HG03558 (cell line): ENCODE data around the gene OR4D1.

Experiments
- ATAC-seq: cut with Tn5 transposase; IDR thresholded peaks from one replicate; pipeline ENCODE4 v1.9.1; 2021; ENCODE audit warnings: moderate number of reproducible peaks; ENCODE audit not compliant: unreplicated experiment; ENCODE audit errors: extremely low read depth

Gene OR4D1

DNA sequence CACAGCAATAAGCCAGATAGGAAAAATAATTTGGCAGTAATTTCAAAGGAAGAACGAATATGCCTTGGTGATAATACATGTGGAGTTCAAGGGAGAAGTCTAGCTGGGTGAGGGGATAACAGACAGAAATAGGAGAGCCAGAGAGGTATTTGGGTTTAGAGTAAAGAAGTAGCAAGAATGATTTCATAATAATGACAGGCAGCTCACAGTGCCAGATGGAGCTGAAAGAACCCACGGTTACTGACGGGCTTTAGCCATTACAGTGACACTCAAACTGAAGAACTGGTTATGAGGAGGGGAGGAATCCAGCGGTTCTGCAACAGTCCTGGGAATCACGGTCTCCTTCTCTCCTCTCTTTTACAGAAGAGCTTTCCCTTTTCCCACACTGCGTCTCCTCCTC is 2.2 kb downstream of the OR4D1 start:
- ATAC-seq = no peak

DNA sequence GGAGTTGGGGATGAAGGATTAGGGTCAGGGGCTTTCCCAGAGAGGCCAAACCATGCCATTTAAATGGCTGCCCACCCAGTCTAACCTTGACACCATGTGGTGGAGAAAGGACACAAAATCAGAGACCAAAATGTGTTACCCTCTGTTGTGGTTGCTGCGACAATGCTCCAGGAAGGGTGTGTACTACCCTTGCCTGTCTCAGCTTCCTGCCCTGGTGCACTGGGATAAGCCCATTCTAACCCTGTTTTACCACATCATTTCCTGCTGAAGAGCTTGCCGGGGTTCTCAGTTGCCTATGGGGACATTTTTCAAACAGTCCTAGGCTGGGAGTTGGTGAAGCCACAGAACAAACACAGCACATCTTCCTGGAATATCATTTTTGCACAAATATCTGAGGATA is 4.9 kb downstream of the OR4D1 start:
- ATAC-seq = no peak

DNA sequence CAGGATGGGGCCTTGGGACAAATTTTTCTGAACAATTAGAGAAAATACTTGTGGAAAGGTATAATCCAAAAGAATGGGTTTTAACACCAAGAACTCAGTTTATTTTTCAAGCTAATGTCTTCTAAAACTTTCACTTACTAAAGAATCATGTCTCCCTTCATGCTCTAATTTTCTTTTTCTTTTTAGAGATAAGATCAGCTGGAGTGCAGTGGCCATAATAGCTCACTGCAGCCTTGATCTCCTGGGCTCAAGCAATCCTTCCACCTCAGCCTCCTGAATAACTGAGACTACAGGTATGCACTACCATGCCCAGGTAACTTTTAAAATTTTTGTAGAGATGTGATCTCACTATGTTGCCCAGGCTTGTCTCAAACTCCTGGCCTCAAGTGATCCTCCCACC is 5.5 kb downstream of the OR4D1 start:
- ATAC-seq = no peak

DNA sequence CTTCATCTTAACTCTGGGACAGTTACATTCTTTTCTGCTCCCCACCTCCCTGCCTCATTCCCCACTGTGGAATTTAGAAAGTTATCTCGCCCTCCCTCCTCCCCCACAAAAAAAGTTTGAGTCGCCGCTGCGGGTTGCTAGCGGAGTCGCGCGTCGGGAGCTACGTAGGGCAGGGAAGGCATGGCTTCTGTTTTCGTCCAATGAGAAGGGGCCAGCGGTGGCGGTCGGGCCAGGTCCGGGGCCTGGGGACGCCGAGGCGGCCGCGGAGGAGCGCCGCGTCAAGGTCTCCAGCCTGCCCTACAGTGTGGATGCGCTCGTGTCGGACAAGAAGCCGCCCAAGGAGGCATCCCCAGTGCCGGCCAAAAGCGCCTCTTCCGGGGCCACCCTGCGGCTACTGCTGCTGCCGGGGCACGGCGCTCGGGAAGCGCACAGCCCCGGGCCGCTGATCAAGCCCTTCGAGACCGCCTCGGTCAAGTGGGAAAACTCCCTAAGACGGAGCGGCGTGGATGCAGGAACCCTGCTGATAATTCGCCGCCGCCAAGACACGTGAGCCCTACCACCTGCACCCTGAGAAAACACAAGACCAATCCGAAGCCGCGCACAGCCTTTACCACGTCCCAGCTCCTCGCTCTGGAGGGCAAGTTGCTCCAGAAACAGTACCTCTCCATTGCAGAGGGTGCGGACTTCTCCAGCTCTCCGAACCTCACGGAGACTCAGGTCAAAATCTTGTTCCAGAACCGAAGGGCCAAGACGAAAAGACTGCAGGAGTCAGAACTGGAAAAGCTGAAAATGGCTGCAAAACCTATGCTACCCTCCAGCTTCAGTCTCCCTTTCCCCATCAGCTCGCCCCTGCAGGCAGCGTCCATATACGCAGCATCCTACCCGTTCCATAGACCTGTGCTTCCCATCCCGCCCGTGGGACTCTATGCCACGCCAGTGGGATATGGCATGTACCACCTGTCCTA is 8.9 kb downstream of the OR4D1 start:
- no peak for ATAC-seq

DNA sequence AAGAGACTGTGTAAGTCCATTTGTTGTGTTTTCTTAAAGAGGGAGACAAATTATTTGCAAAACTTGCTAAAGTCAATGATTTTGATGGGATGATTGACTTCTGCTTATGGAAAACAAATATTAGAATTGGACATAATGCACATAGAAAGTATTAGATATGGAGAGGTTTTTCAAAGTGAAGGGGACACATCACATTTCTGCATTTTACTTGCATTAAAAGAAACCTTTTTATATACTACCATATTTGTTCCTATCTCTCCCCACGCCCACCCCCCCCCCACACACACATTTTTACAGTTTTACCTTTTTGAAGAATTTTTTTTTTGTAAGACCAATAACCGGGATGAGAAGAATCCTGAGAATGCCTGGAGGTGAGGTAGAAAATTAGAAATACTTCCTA is 10.0 kb downstream of the OR4D1 start:
- ATAC-seq = no peak

DNA sequence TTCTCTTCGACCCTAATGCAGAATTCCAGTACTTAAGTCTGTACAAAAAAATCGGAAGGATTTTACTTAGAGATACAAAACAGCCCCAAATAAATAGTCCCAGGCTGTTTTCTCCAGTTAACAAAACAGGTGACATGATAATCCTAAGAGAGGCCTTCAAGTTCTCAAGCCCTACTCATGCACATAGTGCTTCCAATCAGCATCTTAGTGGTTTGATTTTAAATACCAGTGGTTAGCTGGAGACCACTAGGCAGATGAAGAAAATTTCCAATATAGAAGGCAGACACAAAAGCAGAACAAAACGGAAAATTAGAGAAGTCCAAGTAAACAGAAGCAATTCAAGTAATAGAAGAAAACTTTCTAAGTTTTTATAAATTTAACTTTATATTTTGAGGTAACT is 13.4 kb downstream of the OR4D1 start:
- no peak for ATAC-seq

DNA sequence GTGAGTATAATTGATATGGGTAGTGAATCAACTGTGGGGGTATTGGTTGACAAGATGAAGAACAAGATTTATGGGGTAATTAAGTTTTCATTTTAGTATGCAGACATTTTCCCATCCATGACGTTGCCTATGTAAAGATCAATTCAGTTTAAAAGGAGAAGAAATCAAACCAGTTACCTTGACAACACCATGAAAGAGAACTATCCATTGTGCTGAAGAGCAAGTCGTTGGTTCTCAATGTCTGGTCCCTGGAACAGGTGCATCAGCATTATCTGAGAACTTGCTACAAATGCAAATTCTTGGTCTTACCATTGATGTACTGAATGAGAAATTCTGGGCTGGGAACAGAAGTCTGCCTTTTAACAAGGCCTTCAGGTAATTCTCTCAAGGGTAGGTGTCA is 17.8 kb downstream of the OR4D1 start:
- no peak for ATAC-seq

DNA sequence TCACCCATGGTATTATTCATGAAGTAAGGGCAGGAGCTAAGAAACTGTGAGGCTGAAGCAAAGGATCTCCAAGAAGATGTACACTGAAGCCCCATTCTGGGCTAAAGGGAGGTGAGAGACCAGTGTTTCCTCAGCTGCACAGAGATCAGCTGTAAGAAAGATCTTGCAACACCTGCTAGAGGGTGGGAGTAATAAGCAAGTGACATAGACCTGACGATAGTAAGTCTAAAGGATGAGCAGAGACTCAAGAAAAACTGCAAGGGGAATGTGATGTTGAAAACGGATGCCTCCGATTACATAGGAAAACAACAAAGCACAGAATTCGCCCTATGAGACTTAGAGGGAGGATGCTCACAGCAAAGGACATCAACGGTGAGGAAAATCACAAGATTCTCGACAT is 18.5 kb downstream of the OR4D1 start, which contains the start of gene OR4D2:
OR4D2 (plus strand) TSS at position 301 of the 400 bp plus-strand sequence. CDS start 2,674 bp downstream, outside the sequence.
- ATAC-seq = no peak

DNA sequence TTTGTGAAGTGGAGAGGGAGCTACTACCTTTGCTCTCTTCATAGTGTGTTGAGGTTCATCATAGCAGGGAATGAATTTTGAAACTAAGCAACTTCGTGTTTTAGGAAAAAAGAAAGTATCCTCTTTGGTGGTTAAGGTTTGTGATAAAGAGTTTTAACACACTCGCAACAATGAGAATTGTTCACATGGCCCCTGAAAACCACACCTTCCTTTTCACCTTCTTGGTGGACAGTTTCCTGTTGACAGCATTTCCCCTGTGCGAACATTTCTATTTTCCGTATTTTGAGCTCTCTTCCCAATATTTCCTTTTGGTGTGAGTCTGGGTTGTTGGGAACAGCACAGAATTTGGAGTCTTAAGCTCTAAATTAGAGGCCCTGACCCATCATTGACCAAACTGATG is 22.4 kb downstream of the OR4D1 start:
- ATAC-seq = no peak

DNA sequence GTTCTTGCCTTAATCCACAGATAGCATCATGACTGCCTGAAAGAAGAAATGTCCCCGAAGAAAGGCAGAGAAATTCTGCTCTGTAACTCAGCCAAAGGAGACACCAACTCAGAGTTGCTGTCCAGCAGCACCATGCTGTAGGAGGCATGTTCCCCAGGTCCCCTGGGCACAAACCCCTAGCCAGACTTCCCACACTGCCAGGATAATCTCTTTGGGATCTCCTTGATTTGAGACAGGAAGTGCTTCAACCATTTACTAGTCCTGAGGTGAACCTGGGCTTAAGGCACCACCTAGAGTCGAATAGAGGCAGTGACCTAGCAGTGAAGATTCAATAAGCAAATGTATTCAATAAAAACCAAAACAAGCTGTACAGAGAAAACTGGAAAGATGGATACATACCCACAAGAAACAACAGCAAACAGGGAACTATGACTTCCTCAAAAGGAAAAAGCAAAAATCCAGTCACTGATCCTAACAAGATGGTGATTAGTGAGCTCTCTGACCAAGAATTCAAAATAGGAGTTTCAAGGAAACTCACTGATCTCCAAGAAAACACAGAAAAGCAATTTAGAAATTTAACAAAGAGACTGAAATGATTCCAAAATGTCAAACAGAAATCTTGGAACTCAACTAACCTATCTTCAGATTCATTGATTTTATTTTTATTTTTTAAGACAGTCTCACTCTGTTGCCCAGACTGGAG is 24.3 kb downstream of the OR4D1 start:
- ATAC-seq = no peak

DNA sequence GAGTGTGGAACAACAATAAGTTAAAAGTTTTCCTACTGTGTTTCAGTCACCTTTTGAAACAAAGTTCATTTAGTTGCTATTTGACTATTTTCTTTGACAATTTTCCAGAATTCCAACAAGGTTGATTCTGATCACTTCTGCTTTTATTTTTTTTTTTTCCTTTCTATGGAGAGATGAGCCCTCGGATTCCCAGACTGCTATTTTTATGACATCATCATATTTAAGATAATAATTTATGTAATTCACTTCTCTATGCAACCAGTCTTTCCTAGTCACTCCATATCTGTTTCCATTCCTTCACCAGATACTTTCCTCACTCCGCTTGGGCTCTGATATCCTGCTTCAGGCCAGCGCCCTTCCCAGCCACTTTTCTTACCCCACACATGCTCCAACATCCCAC is 26.7 kb downstream of the OR4D1 start:
- ATAC-seq = no peak

DNA sequence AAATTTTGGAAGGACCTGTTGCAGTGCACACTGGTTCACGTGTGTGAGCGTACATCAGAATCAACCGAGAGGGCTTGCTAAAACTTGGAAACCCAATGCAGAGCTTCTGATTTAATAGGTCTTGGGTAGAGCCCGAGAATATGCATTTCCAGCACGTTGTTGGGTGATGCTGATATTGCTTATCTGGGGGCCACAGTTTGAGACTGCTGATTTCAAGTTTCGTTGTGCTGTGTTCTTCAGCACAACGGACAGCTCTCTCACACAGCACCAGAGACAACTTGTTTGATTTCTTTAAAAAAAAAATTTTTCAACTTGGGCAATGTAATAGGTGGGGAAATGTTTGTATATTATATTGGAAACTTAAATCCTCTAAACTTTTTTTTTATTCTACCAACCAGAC is 28.0 kb downstream of the OR4D1 start:
- no peak for ATAC-seq

DNA sequence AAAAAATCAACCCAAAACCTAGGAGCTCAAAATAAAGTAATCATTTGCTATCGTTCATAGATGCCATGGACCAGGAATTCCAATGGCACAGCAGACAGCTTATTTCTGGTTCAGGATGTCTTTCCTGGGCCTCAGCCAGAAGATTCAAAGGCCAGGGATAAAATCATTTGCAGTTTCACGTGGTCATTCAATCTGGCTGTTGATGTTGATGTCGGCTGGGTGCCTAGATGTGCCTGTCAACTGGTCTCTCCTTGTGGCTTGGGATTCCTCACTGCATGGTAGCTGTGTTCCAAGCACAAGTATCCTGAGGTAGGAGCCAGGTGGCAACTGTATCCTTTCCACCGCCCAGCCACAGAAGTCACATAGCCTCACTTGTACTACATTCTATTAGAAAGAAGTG is 33.6 kb downstream of the OR4D1 start:
- no peak for ATAC-seq

DNA sequence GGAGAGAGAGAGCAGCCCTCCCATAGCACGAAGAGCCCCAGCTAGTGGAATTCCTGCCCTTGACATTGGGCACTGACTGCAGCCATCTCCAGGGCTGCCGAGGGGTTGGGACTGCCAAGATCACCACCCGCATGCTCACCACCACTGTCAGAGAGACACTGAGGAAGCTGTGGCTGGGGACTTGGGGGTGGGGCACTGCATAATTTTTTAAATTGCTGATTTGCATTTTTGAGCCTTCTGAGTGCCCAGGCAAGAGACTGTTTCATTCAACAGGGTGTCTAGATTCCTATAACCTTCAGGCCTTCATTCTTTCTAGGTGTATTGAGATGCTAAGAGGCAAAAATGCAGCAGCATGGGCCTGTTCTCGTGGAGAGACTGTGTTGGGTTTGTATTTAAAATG is 35.3 kb downstream of the OR4D1 start:
- ATAC-seq = no peak

DNA sequence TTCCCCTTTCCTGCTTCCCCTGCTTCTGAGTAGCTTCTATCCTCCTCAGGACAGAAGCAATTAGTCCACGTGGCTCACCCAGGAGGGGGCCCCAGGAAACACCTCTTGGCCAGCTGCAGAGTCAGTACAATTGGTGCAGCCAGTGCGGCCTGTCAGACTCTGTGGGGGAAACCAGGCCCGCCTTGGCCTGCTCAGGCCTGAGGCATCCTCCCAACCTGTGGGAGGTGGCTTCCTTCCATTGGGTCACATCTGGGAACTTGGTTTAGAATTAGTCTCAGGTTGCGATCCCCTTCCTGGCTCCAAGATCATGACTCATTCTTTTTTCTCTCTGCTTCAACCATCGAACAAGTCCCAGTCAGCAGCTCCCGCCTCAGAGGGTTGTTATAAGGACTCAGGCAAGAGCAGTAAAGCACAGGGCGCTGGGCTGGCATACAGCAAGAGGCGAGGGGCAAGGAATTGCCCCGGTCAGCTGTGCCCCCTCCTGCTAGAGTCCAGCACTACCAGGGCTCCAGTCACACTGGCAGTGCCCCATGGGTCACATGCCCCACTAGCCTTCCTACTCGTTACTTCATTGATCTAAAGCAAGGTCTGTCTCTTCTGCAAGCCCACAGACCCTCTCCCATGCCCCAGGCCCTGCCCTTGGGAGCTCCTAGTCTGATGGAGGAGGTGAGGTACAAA is 36.3 kb downstream of the OR4D1 start:
- no peak for ATAC-seq

DNA sequence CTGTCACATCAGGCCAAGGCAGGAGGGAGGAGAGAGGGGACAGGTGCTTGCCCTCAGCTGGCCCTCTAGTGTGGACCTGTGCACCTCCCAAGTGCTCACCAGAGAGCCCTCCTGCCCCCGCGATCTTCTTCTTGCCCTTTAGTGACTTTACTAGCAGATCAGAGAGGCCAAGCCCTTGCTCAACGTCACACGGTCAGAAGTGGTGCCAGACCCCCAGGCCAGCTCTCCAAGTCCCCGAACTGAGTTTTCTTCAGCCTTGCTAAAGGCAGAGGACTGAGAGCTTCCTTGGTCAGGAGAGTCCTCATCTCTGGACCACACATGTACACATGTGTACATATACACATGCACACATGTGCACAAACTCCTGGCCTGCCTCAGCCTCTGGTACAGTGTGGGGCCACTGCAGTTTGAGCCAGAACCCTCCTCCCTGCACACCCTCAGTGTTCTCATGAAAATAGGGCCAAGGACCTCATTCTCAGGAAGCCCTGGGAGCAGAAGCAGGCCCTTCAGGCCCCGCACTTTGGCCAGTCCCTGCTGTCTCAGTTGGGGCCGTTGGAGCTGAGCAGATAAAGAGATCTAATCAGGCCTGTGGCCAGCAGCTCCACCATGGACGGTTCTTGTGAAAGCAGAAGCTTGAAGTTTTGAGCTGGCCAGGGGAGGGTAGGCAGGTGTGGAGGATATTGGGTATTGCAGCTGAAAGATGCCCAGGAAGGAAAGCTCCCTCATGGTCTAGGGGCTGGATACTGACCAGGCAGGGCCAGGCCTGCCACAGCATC is 37.0 kb downstream of the OR4D1 start:
- no peak for ATAC-seq

DNA sequence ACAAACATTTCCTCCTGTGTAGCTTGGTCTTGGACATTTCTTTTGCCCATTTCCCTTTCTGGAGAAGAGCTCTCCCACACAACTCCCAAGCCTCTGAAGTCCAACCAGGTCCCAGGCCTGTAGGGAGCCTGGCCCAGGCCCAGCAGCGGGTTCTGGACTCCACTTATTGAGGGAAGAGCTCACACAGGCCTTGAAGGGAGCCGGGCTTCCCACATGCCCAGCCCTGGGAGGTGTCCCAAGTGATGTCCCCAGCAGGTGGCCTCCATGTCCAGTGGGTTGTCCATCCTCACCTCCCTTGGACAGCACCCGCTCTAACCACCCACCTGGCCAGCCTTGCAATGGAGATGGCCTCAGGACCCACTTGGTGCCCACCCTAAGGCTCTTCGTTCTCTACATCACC is 38.4 kb downstream of the OR4D1 start:
- no peak for ATAC-seq

DNA sequence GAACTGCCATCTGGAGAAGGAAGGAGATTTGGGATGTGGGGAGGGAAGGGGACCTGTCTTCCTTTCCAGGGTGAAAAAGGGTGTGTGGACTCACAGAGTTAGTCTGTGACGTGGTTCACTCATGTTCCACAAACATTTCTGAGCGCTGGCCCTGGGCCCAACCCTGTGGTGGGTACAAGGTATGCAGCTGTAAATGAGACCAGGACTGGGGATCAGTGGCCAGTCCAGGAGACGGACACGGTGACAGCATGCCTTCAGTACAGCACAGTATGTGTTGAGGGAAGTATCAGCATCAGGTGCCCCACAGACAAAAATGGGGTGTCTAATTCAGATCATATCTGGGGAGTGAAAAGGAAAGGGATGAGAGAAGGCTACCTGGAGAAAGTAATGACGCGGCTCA is 38.9 kb downstream of the OR4D1 start:
- no peak for ATAC-seq

DNA sequence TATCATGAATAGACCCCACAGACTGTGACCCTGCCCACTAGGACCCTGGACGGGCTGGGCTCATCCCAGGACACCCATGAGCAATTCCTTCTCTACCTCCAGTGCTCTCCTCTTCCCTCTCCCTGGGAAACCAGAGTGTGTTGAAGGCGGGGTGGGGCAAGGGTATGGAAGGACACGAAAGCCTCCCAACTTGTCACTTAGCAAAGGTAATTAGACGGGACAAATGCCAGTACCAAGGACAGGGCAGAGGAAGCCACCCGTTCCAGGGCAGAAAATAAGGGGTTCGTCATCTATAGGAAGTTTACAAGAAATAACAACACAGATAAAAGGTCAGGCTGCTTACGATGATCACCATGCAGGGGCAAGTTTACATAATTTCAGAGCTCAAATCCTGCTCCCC is 39.5 kb downstream of the OR4D1 start:
- no peak for ATAC-seq

DNA sequence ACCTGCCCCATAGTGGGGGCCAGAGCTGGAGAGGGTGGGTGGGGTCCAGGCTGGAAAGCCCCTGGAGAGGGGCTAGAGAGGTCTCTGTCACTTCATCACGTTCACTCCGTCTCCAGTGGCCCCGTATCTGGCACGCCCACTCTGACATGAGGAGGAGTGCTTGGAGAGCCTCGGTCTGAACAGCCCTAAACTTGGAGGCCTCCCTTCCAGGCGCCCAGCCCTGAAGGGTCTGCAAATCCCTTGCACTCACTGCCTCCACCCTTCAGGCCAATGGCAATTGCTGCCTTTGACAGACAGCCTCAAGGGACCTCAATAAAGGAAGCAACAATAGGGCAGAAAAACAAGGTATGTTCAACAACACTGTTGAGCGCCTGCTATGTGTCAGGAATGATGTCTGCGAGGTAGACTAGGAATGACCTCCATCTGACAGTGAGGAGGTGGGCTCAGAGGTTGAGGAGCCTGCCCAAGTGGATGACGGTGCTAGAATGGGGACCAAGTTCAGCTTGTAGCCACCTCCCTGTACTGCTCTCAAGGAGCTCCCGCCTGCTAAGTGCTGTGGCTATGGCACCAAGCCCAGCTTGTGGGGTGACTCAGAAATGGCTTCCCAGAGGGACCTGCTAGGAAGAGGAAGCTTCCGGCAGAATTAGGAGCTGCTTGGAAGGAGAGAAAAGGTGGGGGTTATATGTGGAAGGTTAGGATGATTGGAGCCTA is 41.4 kb downstream of the OR4D1 start:
- no peak for ATAC-seq
